Posterior vena cava (tissue), 2 donors: ENCODE results near the gene FAM32A. TPM values are rescaled to one million over a fixed set of nuclear protein-coding genes. Genes with fewer than 3 reads are reported as not detected.
A peak's percentile ranks its signal among the peaks of the same experiment; 100 is the strongest.

ENCODE experiments used
- DNase-seq: peaks from one replicate; pipeline ENCODE4 v3.0.0-alpha.2; 2020; ENCODE audit warnings: low spot score
- intact Hi-C, 2 donors: fragments of 100-400 bp; cut with DNase I; formaldehyde crosslinking; loops; one replicate each; pipeline versions ENCODE4 v1.14.1 to v1.14.2; 2022 to 2023
- long read RNA-seq, 2 donors: library from polyadenylated mRNA; unstranded; transcript quantifications; one replicate each; pipeline ENCODE4 v2.0.0, GENCODE V29; 2020 to 2021
- total RNA-seq, 2 donors: library from RNA; stranded (reverse); fragmentation: NEBNext Ultra II Directional; extraction: Animal tissue kit (Norgen Biotek cat#: 25700); gene quantifications; one replicate each; pipeline ENCODE4 v1.2.1, GENCODE V29; 2021
- donor health status: DM: yes; HTN: yes; CAD: no.
- donor health status: DM: yes; HTN: yes; CAD: no.

FAM32A gene
- 10 to 100 TPM; 46.4 to 47.8 TPM for total RNA-seq
- long read RNA-seq, donor 1, transcript FAM32A-201 (4 exons, 1,455 nt): major isoform, 36 of 47 reads
- long read RNA-seq, donor 1, transcript FAM32A-205 (3 exons, 1,168 nt): minor isoform, 10 of 47 reads
- long read RNA-seq, donor 1, partial matches to known transcripts: 0 of 47 reads
- long read RNA-seq, donor 1, other reads (novel, unspliced or antisense): 0 of 47 reads
- long read RNA-seq, donor 2, transcript FAM32A-201 (4 exons, 1,455 nt): major isoform, 286 of 357 reads
- long read RNA-seq, donor 2, transcript FAM32A-205 (3 exons, 1,168 nt): minor isoform, 65 of 357 reads
- long read RNA-seq, donor 2, partial matches to known transcripts: 1 of 357 reads
- long read RNA-seq, donor 2, other reads (novel, unspliced or antisense): 1 of 357 reads

- DNase-seq: peak; percentile 100
- intact Hi-C loops: loop anchor here (10.0 kb wide), 2 partner anchors 70 to 560 kb away; partner anchors contain the start of gene RAB8A (in 1 of the 2)
These were observed at the start of gene FAM32A for GRCh38 chr19:16185123-16185767. Gene FAM32A (plus strand): TSS chr19:16185410. CDS start chr19:16185443, 33 bp downstream.

- no peak for DNase-seq
- intact Hi-C loops: no loop called here
These were observed 49.6 kb upstream of the FAM32A start for GRCh38 chr19:16135430-16136127.

- intact Hi-C loops: no loop called here
- DNase-seq: no peak
These were observed 48.8 kb upstream of the FAM32A start for GRCh38 chr19:16136185-16136999.

GRCh38 chr19:16139752-16140151, 45.5 kb upstream of the FAM32A start:
- intact Hi-C loops: loop anchor here in 1 of 2 donors (5.0 kb wide), 1 partner anchor 663 kb away; no protein-coding TSS in a partner anchor
- DNase-seq: no peak

- intact Hi-C loops: loop anchor here in 1 of 2 donors (5.0 kb wide), 1 partner anchor 661 kb away; no protein-coding TSS in a partner anchor
These were observed 44.2 kb upstream of the FAM32A start for GRCh38 chr19:16141043-16141442.

GRCh38 chr19:16142032-16142580, 43.1 kb upstream of the FAM32A start:
- no peak for DNase-seq
- intact Hi-C loops: loop anchor here in 1 of 2 donors (5.0 kb wide), 1 partner anchor 660 kb away; no protein-coding TSS in a partner anchor

More at GRCh38 chr19:16141043-16141442, 44.2 kb upstream of the FAM32A start:
- no peak for DNase-seq

- intact Hi-C loops: loop anchor here in 1 of 2 donors (5.0 kb wide), 1 partner anchor 659 kb away; no protein-coding TSS in a partner anchor
- peak; percentile 86 for DNase-seq
These were observed 41.6 kb upstream of the FAM32A start, which contains the start of gene HSH2D for GRCh38 chr19:16143399-16144215. Gene HSH2D (plus strand): TSS chr19:16143685. CDS start chr19:16148751, 5,066 bp downstream.

- intact Hi-C loops: loop anchor here in 1 of 2 donors (5.0 kb wide), 1 partner anchor 658 kb away; no protein-coding TSS in a partner anchor
- DNase-seq: no peak
These were observed 41.0 kb upstream of the FAM32A start for GRCh38 chr19:16144216-16144581.

GRCh38 chr19:16146112-16146511, 39.1 kb upstream of the FAM32A start:
- intact Hi-C loops: no loop called here
- no peak for DNase-seq

GRCh38 chr19:16148443-16149229, 36.6 kb upstream of the FAM32A start:
- intact Hi-C loops: no loop called here
- no peak for DNase-seq

GRCh38 chr19:16153582-16154336, 31.5 kb upstream of the FAM32A start:
- intact Hi-C loops: no loop called here
- DNase-seq: no peak

GRCh38 chr19:16154557-16154956, 30.7 kb upstream of the FAM32A start:
- DNase-seq: no peak
- intact Hi-C loops: no loop called here

GRCh38 chr19:16155128-16155527, 30.1 kb upstream of the FAM32A start:
- no peak for DNase-seq
- intact Hi-C loops: no loop called here

- intact Hi-C loops: no loop called here
- DNase-seq: no peak
These were observed 28.3 kb upstream of the FAM32A start for GRCh38 chr19:16156904-16157303.

- DNase-seq: no peak
- intact Hi-C loops: no loop called here
These were observed 27.6 kb upstream of the FAM32A start for GRCh38 chr19:16157601-16158000.

GRCh38 chr19:16159655-16160054, 25.6 kb upstream of the FAM32A start:
- intact Hi-C loops: no loop called here
- no peak for DNase-seq
